ENCODE measurements around the gene PLEKHA6. TPM values are rescaled to one million over a fixed set of nuclear protein-coding genes. Genes with fewer than 3 reads are reported as not detected.

Gene PLEKHA6
- polyA plus RNA-seq, 3 donors = 0.08 TPM; not detected in 1

- no peak for DNase-seq
- H3K9ac ChIP-seq (ENCODE audit: insufficient read depth, low read length, poor library complexity, severe bottlenecking) = no peak overlapping the region
- no peaks in the 10 kb centered on the region for H3K79me2 ChIP-seq (ENCODE audit: insufficient read depth, low read length)
- H3K9me3 Mint-ChIP-seq = no peaks in the 10 kb centered on the region
- no peak overlapping the region for H3K27ac ChIP-seq (ENCODE audit: low read depth in 1 of 2, low read length in 2 of 2)
- H4K20me1 ChIP-seq (ENCODE audit: insufficient read depth, low read length) = no peaks in the 10 kb centered on the region
- H3K4me1 ChIP-seq (ENCODE audit: control insufficient read depth in 1 of 2, insufficient read depth in 2 of 2, low read length in 2 of 2) = no peaks in the 10 kb centered on the region
- H3K27me3 Mint-ChIP-seq (ENCODE audit: low read depth in 3 of 3) = peaks cover 15 to 25% (median 23%) of the 10 kb centered on the region in 3 donors
- H3K36me3 Mint-ChIP-seq = no peaks in the 10 kb centered on the region
- TF ChIP-seq, protein P1, sequence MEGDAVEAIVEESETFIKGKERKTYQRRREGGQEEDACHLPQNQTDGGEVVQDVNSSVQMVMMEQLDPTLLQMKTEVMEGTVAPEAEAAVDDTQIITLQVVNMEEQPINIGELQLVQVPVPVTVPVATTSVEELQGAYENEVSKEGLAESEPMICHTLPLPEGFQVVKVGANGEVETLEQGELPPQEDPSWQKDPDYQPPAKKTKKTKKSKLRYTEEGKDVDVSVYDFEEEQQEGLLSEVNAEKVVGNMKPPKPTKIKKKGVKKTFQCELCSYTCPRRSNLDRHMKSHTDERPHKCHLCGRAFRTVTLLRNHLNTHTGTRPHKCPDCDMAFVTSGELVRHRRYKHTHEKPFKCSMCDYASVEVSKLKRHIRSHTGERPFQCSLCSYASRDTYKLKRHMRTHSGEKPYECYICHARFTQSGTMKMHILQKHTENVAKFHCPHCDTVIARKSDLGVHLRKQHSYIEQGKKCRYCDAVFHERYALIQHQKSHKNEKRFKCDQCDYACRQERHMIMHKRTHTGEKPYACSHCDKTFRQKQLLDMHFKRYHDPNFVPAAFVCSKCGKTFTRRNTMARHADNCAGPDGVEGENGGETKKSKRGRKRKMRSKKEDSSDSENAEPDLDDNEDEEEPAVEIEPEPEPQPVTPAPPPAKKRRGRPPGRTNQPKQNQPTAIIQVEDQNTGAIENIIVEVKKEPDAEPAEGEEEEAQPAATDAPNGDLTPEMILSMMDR (IDR thresholded peaks at IDR 0.05) = no peak
- no peak overlapping the region for H3K4me2 ChIP-seq (replicated peaks; ENCODE audit: extremely low read depth, low read length, poor library complexity, severe bottlenecking)
- H3K4me3 Mint-ChIP-seq = no peak overlapping the region
- H3K9me3 ChIP-seq (replicated peaks in 1 of 2; ENCODE audit: control insufficient read depth in 1 of 2, insufficient read depth in 1 of 2, low read length in 2 of 2) = no peaks in the 10 kb centered on the region
- no peak overlapping the region for H3K27ac Mint-ChIP-seq
- no peaks in the 10 kb centered on the region for H3K4me1 Mint-ChIP-seq
- no peak overlapping the region for H3K4me3 ChIP-seq (replicated peaks in 1 of 3; ENCODE audit: low read depth in 2 of 3, low read length in 3 of 3)
- no peaks in the 10 kb centered on the region for H3K36me3 ChIP-seq (replicated peaks in 1 of 2; ENCODE audit: control insufficient read depth in 1 of 2, insufficient read depth in 2 of 2, low read length in 2 of 2)
- 95% methylated on average over 3 of the region's 4 CpGs for WGBS (ENCODE audit: insufficient coverage)
- intact Hi-C loops (cut with micrococcal nuclease) = no loop called here
- no peak overlapping the region for H2AFZ ChIP-seq (ENCODE audit: insufficient read depth, low read depth, low read length, poor library complexity, severe bottlenecking)
- no peaks in the 10 kb centered on the region for H3K27me3 ChIP-seq (ENCODE audit: control insufficient read depth in 2 of 2, insufficient read depth in 2 of 2, low read length in 2 of 2)
Measured at GRCh38 chr1:204202481-204202880, 157.2 kb downstream of the PLEKHA6 start.

GRCh38 chr1:204201348-204202040 lies 158.2 kb downstream of the PLEKHA6 start:
- intact Hi-C loops (cut with micrococcal nuclease) = no loop called here
- no peak overlapping the region for H3K4me2 ChIP-seq (replicated peaks; ENCODE audit: extremely low read depth, low read length, poor library complexity, severe bottlenecking)
- no peak overlapping the region for H3K4me3 ChIP-seq (replicated peaks in 1 of 3; ENCODE audit: low read depth in 2 of 3, low read length in 3 of 3)
- H2AFZ ChIP-seq (ENCODE audit: insufficient read depth, low read depth, low read length, poor library complexity, severe bottlenecking) = no peak overlapping the region
- H3K36me3 Mint-ChIP-seq = no peaks in the 10 kb centered on the region
- H3K79me2 ChIP-seq (ENCODE audit: insufficient read depth, low read length) = no peaks in the 10 kb centered on the region
- 94% methylated on average over 2 of the region's 12 CpGs for WGBS (ENCODE audit: insufficient coverage)
- no peaks in the 10 kb centered on the region for H3K36me3 ChIP-seq (replicated peaks in 1 of 2; ENCODE audit: control insufficient read depth in 1 of 2, insufficient read depth in 2 of 2, low read length in 2 of 2)
- H3K27me3 Mint-ChIP-seq (ENCODE audit: low read depth in 3 of 3) = peaks cover 12 to 24% (median 21%) of the 10 kb centered on the region in 3 donors
- no peak overlapping the region for H3K9ac ChIP-seq (ENCODE audit: insufficient read depth, low read length, poor library complexity, severe bottlenecking)
- H3K4me1 Mint-ChIP-seq = no peaks in the 10 kb centered on the region
- TF ChIP-seq, protein P1 (IDR thresholded peaks at IDR 0.05) = no peak
- no peak for DNase-seq
- H3K9me3 Mint-ChIP-seq = no peaks in the 10 kb centered on the region
- no peak overlapping the region for H3K27ac ChIP-seq (ENCODE audit: low read depth in 1 of 2, low read length in 2 of 2)
- H3K4me3 Mint-ChIP-seq = no peak overlapping the region
- no peak overlapping the region for H3K27ac Mint-ChIP-seq
- no peaks in the 10 kb centered on the region for H3K4me1 ChIP-seq (ENCODE audit: control insufficient read depth in 1 of 2, insufficient read depth in 2 of 2, low read length in 2 of 2)
- no peaks in the 10 kb centered on the region for H4K20me1 ChIP-seq (ENCODE audit: insufficient read depth, low read length)
- no peaks in the 10 kb centered on the region for H3K9me3 ChIP-seq (replicated peaks in 1 of 2; ENCODE audit: control insufficient read depth in 1 of 2, insufficient read depth in 1 of 2, low read length in 2 of 2)
- H3K27me3 ChIP-seq (ENCODE audit: control insufficient read depth in 2 of 2, insufficient read depth in 2 of 2, low read length in 2 of 2) = no peaks in the 10 kb centered on the region

Data from CD14-positive monocyte (primary cell).